Measurements from ENCODE around the gene CEP152.

CEP152 gene

GRCh38 chr15:48757661-48758060 is 53.2 kb downstream of the CEP152 start (continued):
- TF ChIP-seq ZNF148 (tag by site-specific recombination; IDR thresholded peaks at IDR 0.05; ENCODE audit: borderline replicate concordance) (no peak), REST (tag by site-specific recombination; IDR thresholded peaks at IDR 0.05) (no peak), ZNF529 (tag by site-specific recombination; IDR thresholded peaks at IDR 0.05; ENCODE audit: insufficient replicate concordance) (no peak), SALL2 (tag by site-specific recombination; IDR thresholded peaks at IDR 0.05; ENCODE audit: borderline replicate concordance) (no peak)

GRCh38 chr15:48754011-48754410 is 56.9 kb downstream of the CEP152 start:
- CTCF ChIA-PET = no interaction called here
- TF ChIP-seq ZNF768 (tag by site-specific recombination; IDR thresholded peaks at IDR 0.05) (no peak), SP7 (tag by site-specific recombination; IDR thresholded peaks at IDR 0.05) (no peak), ZNF112 (tag by site-specific recombination; IDR thresholded peaks at IDR 0.05) (no peak), ZNF37A (tag by site-specific recombination; IDR thresholded peaks at IDR 0.05) (no peak), ZNF350 (tag by site-specific recombination; IDR thresholded peaks at IDR 0.05) (no peak), ZNF548 (tag by site-specific recombination; IDR thresholded peaks at IDR 0.05) (no peak), ZNF433 (tag by site-specific recombination; IDR thresholded peaks at IDR 0.05; ENCODE audit: low read depth) (no peak), ZNF133 (tag by site-specific recombination; IDR thresholded peaks at IDR 0.05) (no peak), KLF1 (tag by site-specific recombination; IDR thresholded peaks at IDR 0.05) (no peak), SALL2 (tag by site-specific recombination; IDR thresholded peaks at IDR 0.05; ENCODE audit: borderline replicate concordance) (no peak)
- Histone ChIP-seq H3K27ac (ENCODE audit: extremely low read depth, low read depth, low read length) (no peak overlapping the region), H3K4me1 (ENCODE audit: control insufficient read depth, insufficient read depth, low read length) (no peaks in the 10 kb centered on the region), H3K4me3 (ENCODE audit: low read depth, low read length) (no peak overlapping the region), H3K36me3 (ENCODE audit: control insufficient read depth in 2 of 2, insufficient read depth in 1 of 2, low read length in 2 of 2) (peaks cover 3 to 32% of the 10 kb centered on the region in 2 experiments), H3K9me3 (ENCODE audit: control insufficient read depth, insufficient read depth, low read depth, low read length) (no peaks in the 10 kb centered on the region)
- POLR2A ChIA-PET = no interaction called here

- H3K36me3 ChIP-seq (ENCODE audit: control insufficient read depth in 2 of 2, insufficient read depth in 1 of 2, low read length in 2 of 2) = peaks cover 0 to 42% of the 10 kb centered on the region in 2 experiments; a peak in 2 of 3 replicates
- H3K27ac ChIP-seq (ENCODE audit: extremely low read depth, low read depth, low read length) = no peak overlapping the region
- ChIA-PET CTCF (interaction anchor here (0.6 kb wide), 1 partner anchor 1577 kb away, joined by 4 read pairs; no protein-coding TSS in a partner anchor), POLR2A (no interaction called here)
- H3K4me3 ChIP-seq (ENCODE audit: low read depth, low read length) = no peak overlapping the region
- H3K9me3 ChIP-seq (ENCODE audit: control insufficient read depth, insufficient read depth, low read depth, low read length) = no peaks in the 10 kb centered on the region
- TF ChIP-seq MZF1 (tag by site-specific recombination; IDR thresholded peaks at IDR 0.05; ENCODE audit: borderline replicate concordance) (no peak), ZNF169 (tag by site-specific recombination; IDR thresholded peaks at IDR 0.05) (no peak), SETDB1 (IDR thresholded peaks at IDR 0.05; ENCODE audit: insufficient read length, low read length) (no peak), YY1 (tag by site-specific recombination; IDR thresholded peaks at IDR 0.05) (no peak), ZNF629 (tag by site-specific recombination; IDR thresholded peaks at IDR 0.05) (no peak), ZNF510 (tag by site-specific recombination; IDR thresholded peaks at IDR 0.05; ENCODE audit: insufficient replicate concordance) (no peak), ZNF266 (tag by site-specific recombination; IDR thresholded peaks at IDR 0.05; ENCODE audit: low read depth) (no peak), ZNF555 (tag by site-specific recombination; conservative IDR thresholded peaks at IDR 0.05) (no peak), ZNF341 (tag by site-specific recombination; IDR thresholded peaks at IDR 0.05; ENCODE audit: low read depth) (no peak), ZNF19 (tag by site-specific recombination; IDR thresholded peaks at IDR 0.05; ENCODE audit: low read depth) (no peak)
- H3K4me1 ChIP-seq (ENCODE audit: control insufficient read depth, insufficient read depth, low read length) = no peaks in the 10 kb centered on the region
Measured at GRCh38 chr15:48751595-48751994, 59.3 kb downstream of the CEP152 start.

Data from HEK293 (cell line).